ENCODE measurements around the gene DAB1.

Gene DAB1

GRCh38 chr1:57418971-57419370 is 4.9 kb downstream of the DAB1 start:
- no peak for DNase-seq (ENCODE audit: low read depth in 1 of 2, low spot score in 1 of 2)

GRCh38 chr1:57411262-57411661 is 12.6 kb downstream of the DAB1 start:
- DNase-seq (ENCODE audit: low read depth in 1 of 2, low spot score in 1 of 2): no peak

- DNase-seq (ENCODE audit: low read depth in 1 of 2, low spot score in 1 of 2): no peak
These were observed 13.4 kb downstream of the DAB1 start for GRCh38 chr1:57410508-57410907.

- DNase-seq (ENCODE audit: low read depth in 1 of 2, low spot score in 1 of 2): no peak
These were observed 15.9 kb downstream of the DAB1 start for GRCh38 chr1:57407928-57408327.

- no peak for DNase-seq (ENCODE audit: low read depth in 1 of 2, low spot score in 1 of 2)
These were observed 17.4 kb downstream of the DAB1 start for GRCh38 chr1:57406428-57406970.

- DNase-seq (ENCODE audit: low read depth in 1 of 2, low spot score in 1 of 2): no peak
These were observed 19.0 kb downstream of the DAB1 start for GRCh38 chr1:57404884-57405283.

- no peak for DNase-seq (ENCODE audit: low read depth in 1 of 2, low spot score in 1 of 2)
These were observed 20.7 kb downstream of the DAB1 start for GRCh38 chr1:57403201-57403600.

- DNase-seq (ENCODE audit: low read depth in 1 of 2, low spot score in 1 of 2): no peak
These were observed 22.2 kb downstream of the DAB1 start for GRCh38 chr1:57401671-57402070.

- DNase-seq (ENCODE audit: low read depth in 1 of 2, low spot score in 1 of 2): no peak
These were observed 23.8 kb downstream of the DAB1 start for GRCh38 chr1:57400048-57400447.

- no peak for DNase-seq (ENCODE audit: low read depth in 1 of 2, low spot score in 1 of 2)
These were observed 30.7 kb downstream of the DAB1 start for GRCh38 chr1:57393058-57393584.

GRCh38 chr1:57385336-57385735 is 38.5 kb downstream of the DAB1 start:
- no peak for DNase-seq (ENCODE audit: low read depth in 1 of 2, low spot score in 1 of 2)

GRCh38 chr1:57384901-57385300 is 39.0 kb downstream of the DAB1 start:
- no peak for DNase-seq (ENCODE audit: low read depth in 1 of 2, low spot score in 1 of 2)

GRCh38 chr1:57384284-57384683 is 39.6 kb downstream of the DAB1 start:
- no peak for DNase-seq (ENCODE audit: low read depth in 1 of 2, low spot score in 1 of 2)

GRCh38 chr1:57381871-57382270 is 42.0 kb downstream of the DAB1 start:
- no peak for DNase-seq (ENCODE audit: low read depth in 1 of 2, low spot score in 1 of 2)

- no peak for DNase-seq (ENCODE audit: low read depth in 1 of 2, low spot score in 1 of 2)
These were observed 42.4 kb downstream of the DAB1 start for GRCh38 chr1:57381426-57381825.

GRCh38 chr1:57380923-57381322 is 42.9 kb downstream of the DAB1 start:
- no peak for DNase-seq (ENCODE audit: low read depth in 1 of 2, low spot score in 1 of 2)

GRCh38 chr1:57378534-57378933 is 45.3 kb downstream of the DAB1 start:
- DNase-seq (ENCODE audit: low read depth in 1 of 2, low spot score in 1 of 2): no peak

GRCh38 chr1:57377339-57378139 is 46.3 kb downstream of the DAB1 start:
- DNase-seq (ENCODE audit: low read depth in 1 of 2, low spot score in 1 of 2): no peak

- DNase-seq (ENCODE audit: low read depth in 1 of 2, low spot score in 1 of 2): no peak
These were observed 47.8 kb downstream of the DAB1 start for GRCh38 chr1:57376041-57376440.

- DNase-seq (ENCODE audit: low read depth in 1 of 2, low spot score in 1 of 2): no peak
These were observed 54.0 kb downstream of the DAB1 start for GRCh38 chr1:57369889-57370288.

GRCh38 chr1:57367945-57368344 is 55.9 kb downstream of the DAB1 start:
- DNase-seq (ENCODE audit: low read depth in 1 of 2, low spot score in 1 of 2): no peak

- no peak for DNase-seq (ENCODE audit: low read depth in 1 of 2, low spot score in 1 of 2)
These were observed 60.2 kb downstream of the DAB1 start for GRCh38 chr1:57363643-57364042.

- no peak for DNase-seq (ENCODE audit: low read depth in 1 of 2, low spot score in 1 of 2)
These were observed 60.7 kb downstream of the DAB1 start for GRCh38 chr1:57363165-57363564.

All from activated T-helper 1 cell treated with anti-CD3 and anti-CD28 coated beads, Interleukin-2, amount 50 U/mL, for 16 hours (primary cell).